ENCODE results near the gene SLC22A1. TPM values are rescaled to one million over a fixed set of nuclear protein-coding genes. Genes with fewer than 3 reads are reported as not detected.

The SLC22A1 gene
- total and polyA plus RNA-seq, 2 of the 13 experiments (the other 11 are each of a cell fraction or from before 2014, with no cell fraction given): 0.80 to 0.87 TPM

GRCh38 chr6:160120087-160120486, 1.5 kb upstream of the SLC22A1 start:
- Histone ChIP-seq H2AFZ (ENCODE audit: low read length) (no peak overlapping the region), H3K4me1 (ENCODE audit: insufficient read depth, low read length) (peaks cover 42% of the 10 kb centered on the region), H3K27ac (ENCODE audit: extremely low read length, insufficient read depth, low read length) (peak overlapping the region; percentile 39), H3K9me3 (ENCODE audit: low read length) (no peaks in the 10 kb centered on the region), H3K4me2 (ENCODE audit: low read depth, low read length) (no peak overlapping the region), H3K9ac (ENCODE audit: insufficient read depth, low read depth, low read length) (no peak overlapping the region), H3K79me2 (ENCODE audit: insufficient read depth, low read length) (no peaks in the 10 kb centered on the region), H4K20me1 (ENCODE audit: insufficient read depth, low read length) (no peaks in the 10 kb centered on the region), H3K27me3 (ENCODE audit: control insufficient read depth in 1 of 2, insufficient read depth in 2 of 2, low read length in 2 of 2) (no peaks in the 10 kb centered on the region), H3K36me3 (replicated peaks in 1 of 2; ENCODE audit: control insufficient read depth in 1 of 2, insufficient read depth in 2 of 2, low read length in 2 of 2) (no peaks in the 10 kb centered on the region), H3K4me3 (replicated peaks in 1 of 3; ENCODE audit: insufficient read depth in 1 of 3, low read depth in 2 of 3, low read length in 3 of 3) (no peak overlapping the region)
- no TSS peak for BruUV-seq (replicated peaks)
- in situ Hi-C loops (cut with HindIII; ENCODE audit: extremely low pct_ligation_motif_present, low pct_unique_long_range_greater_than_20kb): no loop called here
- intact Hi-C loops (cut with micrococcal nuclease; ENCODE audit: unreplicated experiment): no loop called here
- peak; percentile 51 for FAIRE-seq
- peak; percentile 24; the same call in 2 of the 3 replicates for ATAC-seq
- 80% methylated on average over 1 of the region's 1 CpG for WGBS (ENCODE audit: low lambda C conversion rate)
- no peak for DNase-seq (ENCODE audit: low spot score)
- POLR2A ChIA-PET: no interaction called here
- CTCF ChIA-PET (ENCODE audit: low intra/inter-chr PET ratio, low total read pairs): no interaction called here
- TF ChIP-seq FOXA3 (CRISPR knock-in tag; IDR thresholded peaks at IDR 0.05): 0 out of 2 replicates have a peak, but pooled peaks have one; percentile 13
- peak; percentile 37; the same call in 1 of the 2 replicates for TF ChIP-seq IRF2 (CRISPR knock-in tag; IDR thresholded peaks at IDR 0.05)
- TF ChIP-seq FOXP1 (IDR thresholded peaks at IDR 0.05): no peak
- TF ChIP-seq FOXP1 (CRISPR knock-in tag; IDR thresholded peaks at IDR 0.05): 0 out of 2 replicates have a peak, but pooled peaks have one; percentile 8
- 0 out of 2 replicates have a peak, but pooled peaks have one; percentile 30 for TF ChIP-seq SOX5 (CRISPR knock-in tag; IDR thresholded peaks at IDR 0.05; ENCODE audit: borderline replicate concordance)
- no peak for TF ChIP-seq TARDBP (CRISPR knock-in tag; IDR thresholded peaks at IDR 0.05)
- TF ChIP-seq ZBTB44 (CRISPR knock-in tag; IDR thresholded peaks at IDR 0.05): no peak
- no peak for TF ChIP-seq ZSCAN9 (CRISPR knock-in tag; IDR thresholded peaks at IDR 0.05; ENCODE audit: borderline replicate concordance)
- TF ChIP-seq AHDC1 (CRISPR knock-in tag; IDR thresholded peaks at IDR 0.05; ENCODE audit: borderline replicate concordance): peak; percentile 56; the same call in 1 of the 2 replicates
- no peak for TF ChIP-seq ZBTB3 (CRISPR knock-in tag; IDR thresholded peaks at IDR 0.05; ENCODE audit: borderline replicate concordance, low read depth)
- TF ChIP-seq KMT2B (CRISPR knock-in tag; IDR thresholded peaks at IDR 0.05): 0 out of 2 replicates have a peak, but pooled peaks have one; percentile 23
- TF ChIP-seq RARA (CRISPR knock-in tag; IDR thresholded peaks at IDR 0.05): peak; percentile 58
- peak; percentile 43 for TF ChIP-seq HNF4A (CRISPR knock-in tag; IDR thresholded peaks at IDR 0.05)
- TF ChIP-seq FOXO1 (CRISPR knock-in tag; IDR thresholded peaks at IDR 0.05): peak; percentile 41; the same call in 1 of the 2 replicates
- TF ChIP-seq ZNF292 (CRISPR knock-in tag; IDR thresholded peaks at IDR 0.05; ENCODE audit: borderline replicate concordance, low read depth): peak; percentile 41; the same call in 1 of the 2 replicates
- TF ChIP-seq PHF21A (CRISPR knock-in tag; IDR thresholded peaks at IDR 0.05): no peak

Data from HepG2 (cell line).